ENCODE data around the gene PLXDC1.

GRCh38 chr17:39198186-39198566, 46.7 kb upstream of the PLXDC1 start:
- TF ChIP-seq, protein P1, sequence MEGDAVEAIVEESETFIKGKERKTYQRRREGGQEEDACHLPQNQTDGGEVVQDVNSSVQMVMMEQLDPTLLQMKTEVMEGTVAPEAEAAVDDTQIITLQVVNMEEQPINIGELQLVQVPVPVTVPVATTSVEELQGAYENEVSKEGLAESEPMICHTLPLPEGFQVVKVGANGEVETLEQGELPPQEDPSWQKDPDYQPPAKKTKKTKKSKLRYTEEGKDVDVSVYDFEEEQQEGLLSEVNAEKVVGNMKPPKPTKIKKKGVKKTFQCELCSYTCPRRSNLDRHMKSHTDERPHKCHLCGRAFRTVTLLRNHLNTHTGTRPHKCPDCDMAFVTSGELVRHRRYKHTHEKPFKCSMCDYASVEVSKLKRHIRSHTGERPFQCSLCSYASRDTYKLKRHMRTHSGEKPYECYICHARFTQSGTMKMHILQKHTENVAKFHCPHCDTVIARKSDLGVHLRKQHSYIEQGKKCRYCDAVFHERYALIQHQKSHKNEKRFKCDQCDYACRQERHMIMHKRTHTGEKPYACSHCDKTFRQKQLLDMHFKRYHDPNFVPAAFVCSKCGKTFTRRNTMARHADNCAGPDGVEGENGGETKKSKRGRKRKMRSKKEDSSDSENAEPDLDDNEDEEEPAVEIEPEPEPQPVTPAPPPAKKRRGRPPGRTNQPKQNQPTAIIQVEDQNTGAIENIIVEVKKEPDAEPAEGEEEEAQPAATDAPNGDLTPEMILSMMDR (IDR thresholded peaks at IDR 0.05), result no peak
- TF ChIP-seq POLR2A (IDR thresholded peaks at IDR 0.05), result no peak

Data from right lobe of liver (tissue), 4 donors.